Trophoblast cell (in vitro differentiated cells and primary cell): Measurements from ENCODE around the gene GARRE1.

Source experiments
- DNase-seq, 2 donors: peaks; one replicate each; pipeline ENCODE4 v3.0.0-alpha.2; 2016
- H2AFZ ChIP-seq: 2 replicates; pipeline ENCODE4 v1.6.1; 2013; ENCODE audit warnings: low read length, moderate library complexity, mild to moderate bottlenecking; ENCODE audit not compliant: insufficient read depth, poor library complexity
- H2AK5ac ChIP-seq: 2 replicates; pipeline ENCODE4 v1.6.1; 2013; ENCODE audit warnings: mild to moderate bottlenecking, low read length
- H2BK120ac ChIP-seq: 2 replicates; pipeline ENCODE4 v1.6.1; 2013; ENCODE audit warnings: low read length, mild to moderate bottlenecking, moderate library complexity; ENCODE audit not compliant: insufficient read depth, poor library complexity
- H2BK12ac ChIP-seq: 2 replicates; pipeline ENCODE4 v1.6.1; 2013; ENCODE audit warnings: mild to moderate bottlenecking, low read length, moderate library complexity
- H2BK5ac ChIP-seq: 2 replicates; pipeline ENCODE4 v1.6.1; 2013; ENCODE audit warnings: low read length, low read depth, moderate library complexity, mild to moderate bottlenecking; ENCODE audit not compliant: poor library complexity
- H3K14ac ChIP-seq: 2 replicates; pipeline ENCODE4 v1.6.1; 2013; ENCODE audit warnings: mild to moderate bottlenecking, low read length
- H3K18ac ChIP-seq: 2 replicates; pipeline ENCODE4 v1.6.1; 2013; ENCODE audit warnings: mild to moderate bottlenecking, low read length
- H3K23ac ChIP-seq: 2 replicates; pipeline ENCODE4 v1.6.1; 2013; ENCODE audit warnings: low read length
- H3K27ac ChIP-seq: 2 replicates; pipeline ENCODE4 v1.5.1; 2013; ENCODE audit warnings: low read depth, mild to moderate bottlenecking, inconsistent platforms, low read length, moderate library complexity
- H3K27me3 ChIP-seq: 2 replicates; pipeline ENCODE4 v1.6.1; 2013; ENCODE audit warnings: inconsistent platforms, mild to moderate bottlenecking, low read length, moderate library complexity; ENCODE audit not compliant: insufficient read depth
- H3K36me3 ChIP-seq, 2 experiments: 1 replicate in 1 of 2; 2 replicates in 1 of 2; pipeline ENCODE4 v1.6.1; 2013; ENCODE audit warnings: low read length in 2 of 2, mild to moderate bottlenecking in 2 of 2, moderate library complexity in 1 of 2; ENCODE audit not compliant: insufficient read depth in 2 of 2, control insufficient read depth in 1 of 2
- H3K4ac ChIP-seq: 2 replicates; pipeline ENCODE4 v1.6.1; 2013; ENCODE audit warnings: low read depth, mild to moderate bottlenecking, low read length, moderate library complexity
- H3K4me1 ChIP-seq, 2 experiments: 1 replicate in 1 of 2; 2 replicates in 1 of 2; pipeline ENCODE4 v1.6.1; 2013; ENCODE audit warnings: low read length in 2 of 2, mild to moderate bottlenecking in 2 of 2, moderate library complexity in 1 of 2; ENCODE audit not compliant: insufficient read depth in 2 of 2, control insufficient read depth in 1 of 2
- H3K4me2 ChIP-seq: 2 replicates; pipeline ENCODE4 v1.6.1; 2013; ENCODE audit warnings: inconsistent platforms, mild to moderate bottlenecking, low read length, moderate library complexity
- H3K4me3 ChIP-seq: 2 replicates; pipeline ENCODE4 v1.5.1; 2013; ENCODE audit warnings: mild to moderate bottlenecking, low read depth, low read length, inconsistent platforms
- H3K79me1 ChIP-seq: one replicate; pipeline ENCODE4 v1.6.1; 2013; ENCODE audit warnings: low read length
- H3K79me2 ChIP-seq: 2 replicates; pipeline ENCODE4 v1.6.1; 2013; ENCODE audit warnings: low read length, mild to moderate bottlenecking; ENCODE audit not compliant: control insufficient read depth, insufficient read depth, poor library complexity
- H3K9ac ChIP-seq: 2 replicates; pipeline ENCODE4 v1.6.1; 2013; ENCODE audit warnings: mild to moderate bottlenecking, low read length
- H3K9me3 ChIP-seq: 2 replicates; pipeline ENCODE4 v1.6.1; 2013; ENCODE audit warnings: low read depth, mild to moderate bottlenecking, control low read depth, inconsistent platforms, low read length; ENCODE audit not compliant: insufficient read depth
- H4K12ac ChIP-seq: 2 replicates; pipeline ENCODE4 v1.6.1; 2013; ENCODE audit warnings: low read depth, mild to moderate bottlenecking, low read length, moderate library complexity
- H4K8ac ChIP-seq: 2 replicates; pipeline ENCODE4 v1.6.1; 2013; ENCODE audit warnings: low read depth, mild to moderate bottlenecking, low read length, moderate library complexity
- H4K91ac ChIP-seq: one replicate; pipeline ENCODE4 v1.6.1; 2013; ENCODE audit warnings: low read depth, mild to moderate bottlenecking, low read length, moderate library complexity
- WGBS: extraction: QIAGEN DNeasy Blood & Tissue Kit; methylation state at CpG from one replicate; pipeline ENCODE4 v1.1.7; 2013; ENCODE audit warnings: missing lambda C conversion rate; ENCODE audit not compliant: insufficient read length, insufficient coverage; ENCODE audit errors: extremely low coverage; 5-methylcytosine and 5-hydroxymethylcytosine counted together

The GARRE1 gene

GRCh38 chr19:34274827-34275625, 20.7 kb downstream of the GARRE1 start:
- peak; percentile 22 to 74 for DNase-seq
- peaks cover 3 to 6% of the 10 kb centered on the region in 2 experiments for H3K4me1 ChIP-seq
- H3K4me3 ChIP-seq: no peak overlapping the region
- H2BK120ac ChIP-seq: no peak overlapping the region
- H2AFZ ChIP-seq: no peak overlapping the region
- H3K23ac ChIP-seq: no peak overlapping the region
- peaks cover 0 to 3% of the 10 kb centered on the region in 2 experiments for H3K36me3 ChIP-seq
- no peak overlapping the region for H2BK12ac ChIP-seq
- no peak overlapping the region for H3K4ac ChIP-seq
- no peak overlapping the region for H2BK5ac ChIP-seq
- no peak overlapping the region for H4K91ac ChIP-seq
- no peaks in the 10 kb centered on the region for H3K9me3 ChIP-seq
- no peak overlapping the region for H4K12ac ChIP-seq
- H3K18ac ChIP-seq: no peak overlapping the region
- H4K8ac ChIP-seq: no peak overlapping the region
- no CpG with 5 or more reads among the region's 4 CpGs for WGBS
- H3K27me3 ChIP-seq: no peaks in the 10 kb centered on the region
- H3K79me2 ChIP-seq: no peaks in the 10 kb centered on the region
- no peak overlapping the region for H3K27ac ChIP-seq
- no peak overlapping the region for H3K9ac ChIP-seq
- no peaks in the 10 kb centered on the region for H3K79me1 ChIP-seq
- H2AK5ac ChIP-seq: no peak overlapping the region
- H3K14ac ChIP-seq: no peak overlapping the region
- no peak overlapping the region for H3K4me2 ChIP-seq

GRCh38 chr19:34275705-34276104, 21.4 kb downstream of the GARRE1 start:
- no CpG with 5 or more reads among the region's 1 CpG for WGBS
- Histone ChIP-seq H3K14ac (no peak overlapping the region), H3K9ac (no peak overlapping the region)

GRCh38 chr19:34276614-34277013, 22.3 kb downstream of the GARRE1 start:
- H2AFZ ChIP-seq: no peak overlapping the region
- no peak overlapping the region for H3K4me3 ChIP-seq
- no peak overlapping the region for H2AK5ac ChIP-seq
- H3K79me2 ChIP-seq: no peaks in the 10 kb centered on the region
- no peaks in the 10 kb centered on the region for H3K27me3 ChIP-seq
- DNase-seq: no peak
- no peak overlapping the region for H2BK120ac ChIP-seq
- no peak overlapping the region for H4K91ac ChIP-seq
- peaks cover 1 to 5% of the 10 kb centered on the region in 2 experiments for H3K36me3 ChIP-seq
- no peak overlapping the region for H3K23ac ChIP-seq
- H3K79me1 ChIP-seq: no peaks in the 10 kb centered on the region
- no peak overlapping the region for H3K27ac ChIP-seq
- H3K9me3 ChIP-seq: no peaks in the 10 kb centered on the region
- no peak overlapping the region for H4K12ac ChIP-seq
- no peak overlapping the region for H4K8ac ChIP-seq
- H2BK12ac ChIP-seq: no peak overlapping the region
- no peak overlapping the region for H3K9ac ChIP-seq
- no CpG with 5 or more reads among the region's 4 CpGs for WGBS
- H3K4me2 ChIP-seq: no peak overlapping the region
- no peak overlapping the region for H3K18ac ChIP-seq
- H3K4ac ChIP-seq: no peak overlapping the region
- no peaks in the 10 kb centered on the region for H3K4me1 ChIP-seq
- H2BK5ac ChIP-seq: no peak overlapping the region
- no peak overlapping the region for H3K14ac ChIP-seq

More at GRCh38 chr19:34275705-34276104, 21.4 kb downstream of the GARRE1 start:
- H4K91ac ChIP-seq: no peak overlapping the region
- no peak overlapping the region for H3K27ac ChIP-seq
- H3K36me3 ChIP-seq: peaks cover 0 to 3% of the 10 kb centered on the region in 2 experiments
- H2BK12ac ChIP-seq: no peak overlapping the region
- no peak overlapping the region for H2AFZ ChIP-seq
- no peaks in the 10 kb centered on the region for H3K79me2 ChIP-seq
- H3K23ac ChIP-seq: no peak overlapping the region
- no peak overlapping the region for H4K8ac ChIP-seq
- H3K4me3 ChIP-seq: no peak overlapping the region
- no peaks in the 10 kb centered on the region for H3K9me3 ChIP-seq
- H3K18ac ChIP-seq: no peak overlapping the region
- no peak for DNase-seq
- H2AK5ac ChIP-seq: no peak overlapping the region
- H3K79me1 ChIP-seq: no peaks in the 10 kb centered on the region
- H3K4me1 ChIP-seq: peaks cover 1% of the 10 kb centered on the region in 2 experiments
- no peaks in the 10 kb centered on the region for H3K27me3 ChIP-seq
- H3K4ac ChIP-seq: no peak overlapping the region
- H4K12ac ChIP-seq: no peak overlapping the region
- H2BK120ac ChIP-seq: no peak overlapping the region
- no peak overlapping the region for H3K4me2 ChIP-seq
- H2BK5ac ChIP-seq: no peak overlapping the region

GRCh38 chr19:34277244-34277643, 22.9 kb downstream of the GARRE1 start:
- no peaks in the 10 kb centered on the region for H3K79me2 ChIP-seq
- no peak overlapping the region for H4K12ac ChIP-seq
- H2BK5ac ChIP-seq: no peak overlapping the region
- H3K9ac ChIP-seq: no peak overlapping the region
- no peak overlapping the region for H3K27ac ChIP-seq
- no peak overlapping the region for H3K23ac ChIP-seq
- H2AFZ ChIP-seq: no peak overlapping the region
- no peak overlapping the region for H2BK120ac ChIP-seq
- H3K27me3 ChIP-seq: no peaks in the 10 kb centered on the region
- H4K8ac ChIP-seq: no peak overlapping the region
- H3K4me2 ChIP-seq: no peak overlapping the region
- H4K91ac ChIP-seq: no peak overlapping the region
- H3K9me3 ChIP-seq: no peaks in the 10 kb centered on the region
- H2AK5ac ChIP-seq: no peak overlapping the region
- H3K36me3 ChIP-seq: peaks cover 1 to 5% of the 10 kb centered on the region in 2 experiments
- no peak overlapping the region for H3K4ac ChIP-seq
- H2BK12ac ChIP-seq: no peak overlapping the region
- no peak overlapping the region for H3K18ac ChIP-seq
- no peak for DNase-seq
- no peak overlapping the region for H3K14ac ChIP-seq
- H3K79me1 ChIP-seq: no peaks in the 10 kb centered on the region
- H3K4me1 ChIP-seq: no peaks in the 10 kb centered on the region
- no CpG with 5 or more reads among the region's 4 CpGs for WGBS
- H3K4me3 ChIP-seq: no peak overlapping the region
